ENCODE measurements around the gene ST6GALNAC3. TPM values are rescaled to one million over a fixed set of nuclear protein-coding genes. Genes with fewer than 3 reads are reported as not detected.

ST6GALNAC3 gene
- polyA plus RNA-seq, 1 experiment = 0.05 TPM

GRCh38 chr1:76450229-76450628 lies 375.7 kb downstream of the ST6GALNAC3 start:
- no peak for DNase-seq (ENCODE audit: low read depth)
- TF ChIP-seq CTCF (IDR thresholded peaks at IDR 0.05; ENCODE audit: insufficient read depth, low read depth, low read length) = no peak
- POLR2A ChIA-PET = no interaction called here
- CTCF ChIA-PET = no interaction called here
- H3K4me3 ChIP-seq (ENCODE audit: low read depth, low read length) = no peak overlapping the region
- no peaks in the 10 kb centered on the region for H3K27me3 ChIP-seq (ENCODE audit: control insufficient read depth, insufficient read depth, low read length)
- no peaks in the 10 kb centered on the region for H3K36me3 ChIP-seq (ENCODE audit: control insufficient read depth, insufficient read depth, low read length)

GRCh38 chr1:76463278-76463677 lies 388.7 kb downstream of the ST6GALNAC3 start:
- no peak overlapping the region for H3K4me3 ChIP-seq (ENCODE audit: low read depth, low read length)
- no peaks in the 10 kb centered on the region for H3K36me3 ChIP-seq (ENCODE audit: control insufficient read depth, insufficient read depth, low read length)
- no peak for TF ChIP-seq CTCF (IDR thresholded peaks at IDR 0.05; ENCODE audit: insufficient read depth, low read depth, low read length)
- no peaks in the 10 kb centered on the region for H3K27me3 ChIP-seq (ENCODE audit: control insufficient read depth, insufficient read depth, low read length)
- POLR2A ChIA-PET = no interaction called here
- DNase-seq (ENCODE audit: low read depth) = no peak
- CTCF ChIA-PET = no interaction called here

GRCh38 chr1:76463849-76464248 lies 389.3 kb downstream of the ST6GALNAC3 start:
- POLR2A ChIA-PET = no interaction called here
- Histone ChIP-seq H3K36me3 (ENCODE audit: control insufficient read depth, insufficient read depth, low read length) (no peaks in the 10 kb centered on the region), H3K4me3 (ENCODE audit: low read depth, low read length) (no peak overlapping the region), H3K27me3 (ENCODE audit: control insufficient read depth, insufficient read depth, low read length) (no peaks in the 10 kb centered on the region)
- TF ChIP-seq CTCF (IDR thresholded peaks at IDR 0.05; ENCODE audit: insufficient read depth, low read depth, low read length) = no peak
- CTCF ChIA-PET = no interaction called here
- DNase-seq (ENCODE audit: low read depth) = no peak

DNA sequence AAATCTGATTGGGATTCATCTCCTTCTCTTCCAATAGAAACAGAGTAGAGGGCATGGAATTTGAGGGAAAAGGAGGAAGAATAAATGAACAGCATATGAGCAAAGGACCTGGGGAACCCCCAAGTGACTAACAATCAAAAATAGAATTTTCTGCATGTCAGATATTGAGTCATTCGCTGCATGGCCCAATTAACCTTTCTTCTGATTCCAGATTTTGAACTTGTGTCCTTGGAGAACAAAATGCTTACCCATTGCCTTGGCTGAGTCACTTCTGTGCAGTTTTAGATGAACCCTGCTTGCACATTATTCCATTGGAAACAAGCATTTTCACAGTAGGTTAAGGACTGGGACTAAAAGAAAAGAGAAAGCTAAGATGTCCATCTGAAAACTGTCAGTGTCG lies 390.5 kb downstream of the ST6GALNAC3 start:
- Histone ChIP-seq H3K36me3 (ENCODE audit: control insufficient read depth, insufficient read depth, low read length) (no peaks in the 10 kb centered on the region), H3K4me3 (ENCODE audit: low read depth, low read length) (no peak overlapping the region), H3K27me3 (ENCODE audit: control insufficient read depth, insufficient read depth, low read length) (no peaks in the 10 kb centered on the region)
- ChIA-PET POLR2A (no interaction called here), CTCF (interaction anchor here (0.8 kb wide), 1 partner anchor 28 kb away, joined by 4 read pairs; no protein-coding TSS in a partner anchor)
- TF ChIP-seq CTCF (IDR thresholded peaks at IDR 0.05; ENCODE audit: insufficient read depth, low read depth, low read length) = no peak
- DNase-seq (ENCODE audit: low read depth) = no peak

GRCh38 chr1:76470166-76470565 lies 395.6 kb downstream of the ST6GALNAC3 start:
- ChIA-PET CTCF (no interaction called here), POLR2A (no interaction called here)
- H3K27me3 ChIP-seq (ENCODE audit: control insufficient read depth, insufficient read depth, low read length) = no peaks in the 10 kb centered on the region
- DNase-seq (ENCODE audit: low read depth) = no peak
- no peaks in the 10 kb centered on the region for H3K36me3 ChIP-seq (ENCODE audit: control insufficient read depth, insufficient read depth, low read length)
- no peak for TF ChIP-seq CTCF (IDR thresholded peaks at IDR 0.05; ENCODE audit: insufficient read depth, low read depth, low read length)
- H3K4me3 ChIP-seq (ENCODE audit: low read depth, low read length) = no peak overlapping the region
